GM23338 (cell line): ENCODE measurements around the gene VGLL4. TPM values are rescaled to one million over a fixed set of nuclear protein-coding genes. Genes with fewer than 3 reads are reported as not detected.

Source experiments
- ATAC-seq: fragments of 200-7000 bp; cut with Tn5 transposase; 3 replicates; pipeline ENCODE4 v1.9.1; 2020
- DNase-seq: peaks from one replicate; pipeline ENCODE4 v3.0.0-alpha.2; 2015; ENCODE audit warnings: low spot score
- H2AFZ ChIP-seq: fragments of 200-600 bp; sonication (generic); 2 replicates; pipeline ENCODE4 v1.8.0; 2016; ENCODE audit warnings: antibody characterized with exemption, mild to moderate bottlenecking, moderate library complexity
- H3F3A ChIP-seq: fragments of 200-600 bp; sonication (generic); replicated peaks from 2 replicates; pipeline ENCODE4 v1.8.0; 2017; ENCODE audit warnings: antibody characterized with exemption, mixed run types, low read depth
- H3K27ac ChIP-seq: fragments of 200-600 bp; sonication (generic); 2 replicates; pipeline ENCODE4 v1.6.1; 2016; ENCODE audit warnings: low read depth
- H3K27me3 ChIP-seq: fragments of 200-600 bp; sonication (generic); 2 replicates; pipeline ENCODE4 v1.8.0; 2016; ENCODE audit warnings: mild to moderate bottlenecking, mixed run types, moderate library complexity; ENCODE audit not compliant: insufficient read depth
- H3K36me3 ChIP-seq: fragments of 200-600 bp; sonication (generic); 2 replicates; pipeline ENCODE4 v1.8.0; 2016; ENCODE audit warnings: mild to moderate bottlenecking; ENCODE audit not compliant: insufficient read depth
- H3K4me1 ChIP-seq: fragments of 200-600 bp; sonication (generic); 2 replicates; pipeline ENCODE4 v1.8.0; 2016; ENCODE audit warnings: mild to moderate bottlenecking, moderate library complexity; ENCODE audit not compliant: insufficient read depth
- H3K4me2 ChIP-seq: fragments of 200-600 bp; sonication (generic); 2 replicates; pipeline ENCODE4 v1.7.1; 2017; ENCODE audit warnings: mixed run types
- H3K4me3 ChIP-seq: fragments of 200-600 bp; sonication (generic); 2 replicates; pipeline ENCODE4 v1.6.1; 2016; ENCODE audit warnings: mixed run types
- H3K79me2 ChIP-seq: fragments of 200-600 bp; sonication (generic); replicated peaks from 2 replicates; pipeline ENCODE4 v1.8.0; 2017; ENCODE audit warnings: mild to moderate bottlenecking; ENCODE audit not compliant: insufficient read depth
- H3K9me2 ChIP-seq: fragments of 200-600 bp; sonication (generic); 2 replicates; pipeline ENCODE4 v1.8.0; 2017; ENCODE audit not compliant: insufficient read depth
- H4K20me1 ChIP-seq: fragments of 200-600 bp; sonication (generic); replicated peaks from 2 replicates; pipeline ENCODE4 v1.8.0; 2017; ENCODE audit warnings: mild to moderate bottlenecking; ENCODE audit not compliant: insufficient read depth
- H3K27ac Mint-ChIP-seq: 2 replicates; pipeline ENCODE4 v1.8.0; 2020; ENCODE audit warnings: inconsistent platforms, mild to moderate bottlenecking, moderate library complexity, mixed read lengths
- H3K27me3 Mint-ChIP-seq: 3 replicates; pipeline ENCODE4 v1.8.0; 2022; ENCODE audit warnings: low read depth, mild to moderate bottlenecking, moderate library complexity, mixed read lengths, inconsistent platforms; ENCODE audit not compliant: insufficient read depth, poor library complexity
- H3K36me3 Mint-ChIP-seq: 3 replicates; pipeline ENCODE4 v1.8.0; 2021; ENCODE audit warnings: low read depth, mild to moderate bottlenecking, inconsistent platforms, moderate library complexity, mixed read lengths
- H3K4me1 Mint-ChIP-seq: 3 replicates; pipeline ENCODE4 v1.8.0; 2020; ENCODE audit warnings: mild to moderate bottlenecking, inconsistent platforms, mixed read lengths
- H3K4me3 Mint-ChIP-seq: 3 replicates; pipeline ENCODE4 v1.8.0; 2021; ENCODE audit warnings: moderate library complexity, mild to moderate bottlenecking, inconsistent platforms, mixed read lengths
- H3K9me3 Mint-ChIP-seq: 3 replicates; pipeline ENCODE4 v1.8.0; 2020; ENCODE audit warnings: moderate library complexity, mild to moderate bottlenecking, inconsistent platforms, mixed read lengths
- CREB1 ChIP-seq: fragments of 250-450 bp; sonication (Bioruptor Pico); IDR thresholded peaks from 2 replicates; pipeline ENCODE4 v1.5.0; 2020; ENCODE audit warnings: low read depth, mild to moderate bottlenecking, moderate library complexity
- EZH2 ChIP-seq: fragments of 200-600 bp; sonication (generic); IDR thresholded peaks from one replicate; pipeline ENCODE4 v1.8.0; 2017; ENCODE audit warnings: antibody characterized with exemption, mild to moderate bottlenecking, low read depth; ENCODE audit not compliant: unreplicated experiment
- EZH2phosphoT487 ChIP-seq: fragments of 200-600 bp; sonication (generic); IDR thresholded peaks from one replicate; pipeline ENCODE4 v1.8.1; 2018; ENCODE audit warnings: antibody characterized with exemption; ENCODE audit not compliant: unreplicated experiment
- JUNB ChIP-seq: IDR thresholded peaks from one replicate; pipeline ENCODE4 v1.6.1; 2016; ENCODE audit warnings: antibody characterized with exemption; ENCODE audit not compliant: unreplicated experiment
- NANOG ChIP-seq: IDR thresholded peaks from 2 replicates; pipeline ENCODE4 v1.6.1; 2016; ENCODE audit warnings: antibody characterized with exemption, borderline replicate concordance
- POLR2AphosphoS5 ChIP-seq: IDR thresholded peaks from 2 replicates; pipeline ENCODE4 v1.6.1; 2016; ENCODE audit warnings: antibody characterized with exemption, low read depth
- STAT1 ChIP-seq: IDR thresholded peaks from one replicate; pipeline ENCODE4 v1.6.1; 2016; ENCODE audit warnings: antibody characterized with exemption; ENCODE audit not compliant: unreplicated experiment
- ZNF114 ChIP-seq: fragments of 250-450 bp; sonication (Bioruptor Pico); IDR thresholded peaks from 2 replicates; pipeline ENCODE4 v1.5.0; 2020; ENCODE audit warnings: mild to moderate bottlenecking, moderate library complexity
- ZNF331 ChIP-seq: fragments of 250-450 bp; sonication (Bioruptor Pico); IDR thresholded peaks from 2 replicates; pipeline ENCODE4 v1.5.0; 2020; ENCODE audit warnings: low read depth, mild to moderate bottlenecking, moderate library complexity
- polyA plus RNA-seq: library from polyadenylated mRNA; unstranded; fragments of >200 nt; fragmentation: Nextera tagmentation; extraction: Ambion mirVana; gene quantifications from 2 replicates; pipeline ENCODE4 v1.2.1, GENCODE V29; 2016
- total RNA-seq: library from RNA; depleted of rRNA; stranded (reverse); fragments of >200 nt; shearing (Covaris generic); gene quantifications from 2 replicates; pipeline ENCODE4 v1.2.3, GENCODE V29; 2014
- TF ChIP-seq, protein P1 (sequence below): IDR thresholded peaks from 2 replicates; pipeline ENCODE4 v1.6.1; 2016; ENCODE audit warnings: antibody characterized with exemption
- TF ChIP-seq, protein P2 (sequence below), 2 experiments: fragments of 200-600 bp in 1 of 2; sonication (generic) in 1 of 2; conservative IDR thresholded peaks; 2 replicates each; pipeline versions ENCODE4 v1.5.1 to v1.6.1; 2016 to 2017; ENCODE audit warnings: antibody characterized with exemption in 2 of 2, low read depth in 2 of 2, mild to moderate bottlenecking in 2 of 2, moderate library complexity in 1 of 2
- TF ChIP-seq, protein P3 (sequence below): fragments of 250-450 bp; sonication (Bioruptor Pico); IDR thresholded peaks from 2 replicates; pipeline ENCODE4 v1.5.0; 2020; ENCODE audit warnings: mild to moderate bottlenecking, moderate library complexity
- TF ChIP-seq, protein P4 (sequence below): IDR thresholded peaks from one replicate; pipeline ENCODE4 v1.6.1; 2018; ENCODE audit warnings: antibody characterized with exemption; ENCODE audit not compliant: unreplicated experiment

Gene VGLL4
- total and polyA plus RNA-seq, 2 experiments from 2014 or later: 20.8 to 45.9 TPM

DNA sequence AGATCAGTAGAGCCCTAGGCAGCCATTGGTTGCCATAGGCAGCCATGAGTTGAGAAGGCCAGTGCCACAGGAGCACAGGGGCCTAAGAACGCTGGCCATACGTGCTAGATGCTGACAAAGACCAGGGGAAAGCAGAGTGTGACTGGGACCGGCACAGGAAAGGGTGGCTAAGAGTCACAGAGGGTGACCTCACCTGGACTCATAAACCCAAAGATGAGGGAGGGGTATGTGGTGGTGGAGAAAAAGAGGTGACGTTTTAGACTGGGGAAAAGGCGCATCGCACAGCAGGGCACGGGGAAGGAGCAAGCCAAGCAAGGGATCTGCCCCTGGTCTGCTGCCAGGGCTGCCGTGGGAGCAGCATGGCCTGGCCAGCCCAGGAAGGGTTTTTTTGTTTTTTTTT is 122.5 kb downstream of the VGLL4 start:
- Mint-ChIP-seq H3K4me3 (no peak overlapping the region), H3K27ac (peak overlapping the region; percentile 18; the same call in 1 of the 2 replicates), H3K36me3 (no peaks in the 10 kb centered on the region), H3K9me3 (no peaks in the 10 kb centered on the region), H3K4me1 (peaks cover 7% of the 10 kb centered on the region; the same call in 2 of the 3 replicates), H3K27me3 (peaks cover 6% of the 10 kb centered on the region)
- Histone ChIP-seq H3K4me3 (no peak overlapping the region), H3K36me3 (no peaks in the 10 kb centered on the region), H3K27me3 (no peaks in the 10 kb centered on the region), H3K4me1 (no peaks in the 10 kb centered on the region), H3K27ac (no peak overlapping the region), H4K20me1 (no peaks in the 10 kb centered on the region), H2AFZ (no peak overlapping the region), H3K79me2 (no peaks in the 10 kb centered on the region), H3K9me2 (no peaks in the 10 kb centered on the region), H3K4me2 (no peak overlapping the region), H3F3A (no peaks in the 10 kb centered on the region)
- TF ChIP-seq, protein P1, sequence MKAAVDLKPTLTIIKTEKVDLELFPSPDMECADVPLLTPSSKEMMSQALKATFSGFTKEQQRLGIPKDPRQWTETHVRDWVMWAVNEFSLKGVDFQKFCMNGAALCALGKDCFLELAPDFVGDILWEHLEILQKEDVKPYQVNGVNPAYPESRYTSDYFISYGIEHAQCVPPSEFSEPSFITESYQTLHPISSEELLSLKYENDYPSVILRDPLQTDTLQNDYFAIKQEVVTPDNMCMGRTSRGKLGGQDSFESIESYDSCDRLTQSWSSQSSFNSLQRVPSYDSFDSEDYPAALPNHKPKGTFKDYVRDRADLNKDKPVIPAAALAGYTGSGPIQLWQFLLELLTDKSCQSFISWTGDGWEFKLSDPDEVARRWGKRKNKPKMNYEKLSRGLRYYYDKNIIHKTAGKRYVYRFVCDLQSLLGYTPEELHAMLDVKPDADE: no peak
- TF ChIP-seq, protein P2, sequence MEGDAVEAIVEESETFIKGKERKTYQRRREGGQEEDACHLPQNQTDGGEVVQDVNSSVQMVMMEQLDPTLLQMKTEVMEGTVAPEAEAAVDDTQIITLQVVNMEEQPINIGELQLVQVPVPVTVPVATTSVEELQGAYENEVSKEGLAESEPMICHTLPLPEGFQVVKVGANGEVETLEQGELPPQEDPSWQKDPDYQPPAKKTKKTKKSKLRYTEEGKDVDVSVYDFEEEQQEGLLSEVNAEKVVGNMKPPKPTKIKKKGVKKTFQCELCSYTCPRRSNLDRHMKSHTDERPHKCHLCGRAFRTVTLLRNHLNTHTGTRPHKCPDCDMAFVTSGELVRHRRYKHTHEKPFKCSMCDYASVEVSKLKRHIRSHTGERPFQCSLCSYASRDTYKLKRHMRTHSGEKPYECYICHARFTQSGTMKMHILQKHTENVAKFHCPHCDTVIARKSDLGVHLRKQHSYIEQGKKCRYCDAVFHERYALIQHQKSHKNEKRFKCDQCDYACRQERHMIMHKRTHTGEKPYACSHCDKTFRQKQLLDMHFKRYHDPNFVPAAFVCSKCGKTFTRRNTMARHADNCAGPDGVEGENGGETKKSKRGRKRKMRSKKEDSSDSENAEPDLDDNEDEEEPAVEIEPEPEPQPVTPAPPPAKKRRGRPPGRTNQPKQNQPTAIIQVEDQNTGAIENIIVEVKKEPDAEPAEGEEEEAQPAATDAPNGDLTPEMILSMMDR (conservative IDR thresholded peaks at IDR 0.05; ENCODE audit: low read depth in 2 of 2): no peak
- TF ChIP-seq NANOG (no peak), ZNF114 (CRISPR knock-in tag) (no peak), ZNF331 (CRISPR knock-in tag) (no peak), JUNB (no peak), EZH2 (no peak), POLR2AphosphoS5 (no peak), CREB1 (CRISPR knock-in tag) (no peak), EZH2phosphoT487 (no peak), STAT1 (no peak)
- TF ChIP-seq, protein P3, sequence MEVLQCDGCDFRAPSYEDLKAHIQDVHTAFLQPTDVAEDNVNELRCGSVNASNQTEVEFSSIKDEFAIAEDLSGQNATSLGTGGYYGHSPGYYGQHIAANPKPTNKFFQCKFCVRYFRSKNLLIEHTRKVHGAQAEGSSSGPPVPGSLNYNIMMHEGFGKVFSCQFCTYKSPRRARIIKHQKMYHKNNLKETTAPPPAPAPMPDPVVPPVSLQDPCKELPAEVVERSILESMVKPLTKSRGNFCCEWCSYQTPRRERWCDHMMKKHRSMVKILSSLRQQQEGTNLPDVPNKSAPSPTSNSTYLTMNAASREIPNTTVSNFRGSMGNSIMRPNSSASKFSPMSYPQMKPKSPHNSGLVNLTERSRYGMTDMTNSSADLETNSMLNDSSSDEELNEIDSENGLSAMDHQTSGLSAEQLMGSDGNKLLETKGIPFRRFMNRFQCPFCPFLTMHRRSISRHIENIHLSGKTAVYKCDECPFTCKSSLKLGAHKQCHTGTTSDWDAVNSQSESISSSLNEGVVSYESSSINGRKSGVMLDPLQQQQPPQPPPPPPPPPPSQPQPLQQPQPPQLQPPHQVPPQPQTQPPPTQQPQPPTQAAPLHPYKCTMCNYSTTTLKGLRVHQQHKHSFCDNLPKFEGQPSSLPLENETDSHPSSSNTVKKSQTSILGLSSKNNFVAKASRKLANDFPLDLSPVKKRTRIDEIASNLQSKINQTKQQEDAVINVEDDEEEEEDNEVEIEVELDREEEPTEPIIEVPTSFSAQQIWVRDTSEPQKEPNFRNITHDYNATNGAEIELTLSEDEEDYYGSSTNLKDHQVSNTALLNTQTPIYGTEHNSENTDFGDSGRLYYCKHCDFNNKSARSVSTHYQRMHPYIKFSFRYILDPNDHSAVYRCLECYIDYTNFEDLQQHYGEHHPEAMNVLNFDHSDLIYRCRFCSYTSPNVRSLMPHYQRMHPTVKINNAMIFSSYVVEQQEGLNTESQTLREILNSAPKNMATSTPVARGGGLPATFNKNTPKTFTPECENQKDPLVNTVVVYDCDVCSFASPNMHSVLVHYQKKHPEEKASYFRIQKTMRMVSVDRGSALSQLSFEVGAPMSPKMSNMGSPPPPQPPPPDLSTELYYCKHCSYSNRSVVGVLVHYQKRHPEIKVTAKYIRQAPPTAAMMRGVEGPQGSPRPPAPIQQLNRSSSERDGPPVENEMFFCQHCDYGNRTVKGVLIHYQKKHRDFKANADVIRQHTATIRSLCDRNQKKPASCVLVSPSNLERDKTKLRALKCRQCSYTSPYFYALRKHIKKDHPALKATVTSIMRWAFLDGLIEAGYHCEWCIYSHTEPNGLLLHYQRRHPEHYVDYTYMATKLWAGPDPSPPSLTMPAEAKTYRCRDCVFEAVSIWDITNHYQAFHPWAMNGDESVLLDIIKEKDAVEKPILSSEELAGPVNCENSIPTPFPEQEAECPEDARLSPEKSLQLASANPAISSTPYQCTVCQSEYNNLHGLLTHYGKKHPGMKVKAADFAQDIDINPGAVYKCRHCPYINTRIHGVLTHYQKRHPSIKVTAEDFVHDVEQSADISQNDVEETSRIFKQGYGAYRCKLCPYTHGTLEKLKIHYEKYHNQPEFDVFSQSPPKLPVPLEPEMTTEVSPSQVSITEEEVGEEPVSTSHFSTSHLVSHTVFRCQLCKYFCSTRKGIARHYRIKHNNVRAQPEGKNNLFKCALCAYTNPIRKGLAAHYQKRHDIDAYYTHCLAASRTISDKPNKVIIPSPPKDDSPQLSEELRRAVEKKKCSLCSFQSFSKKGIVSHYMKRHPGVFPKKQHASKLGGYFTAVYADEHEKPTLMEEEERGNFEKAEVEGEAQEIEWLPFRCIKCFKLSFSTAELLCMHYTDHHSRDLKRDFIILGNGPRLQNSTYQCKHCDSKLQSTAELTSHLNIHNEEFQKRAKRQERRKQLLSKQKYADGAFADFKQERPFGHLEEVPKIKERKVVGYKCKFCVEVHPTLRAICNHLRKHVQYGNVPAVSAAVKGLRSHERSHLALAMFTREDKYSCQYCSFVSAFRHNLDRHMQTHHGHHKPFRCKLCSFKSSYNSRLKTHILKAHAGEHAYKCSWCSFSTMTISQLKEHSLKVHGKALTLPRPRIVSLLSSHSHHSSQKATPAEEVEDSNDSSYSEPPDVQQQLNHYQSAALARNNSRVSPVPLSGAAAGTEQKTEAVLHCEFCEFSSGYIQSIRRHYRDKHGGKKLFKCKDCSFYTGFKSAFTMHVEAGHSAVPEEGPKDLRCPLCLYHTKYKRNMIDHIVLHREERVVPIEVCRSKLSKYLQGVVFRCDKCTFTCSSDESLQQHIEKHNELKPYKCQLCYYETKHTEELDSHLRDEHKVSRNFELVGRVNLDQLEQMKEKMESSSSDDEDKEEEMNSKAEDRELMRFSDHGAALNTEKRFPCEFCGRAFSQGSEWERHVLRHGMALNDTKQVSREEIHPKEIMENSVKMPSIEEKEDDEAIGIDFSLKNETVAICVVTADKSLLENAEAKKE: no peak
- TF ChIP-seq, protein P4, sequence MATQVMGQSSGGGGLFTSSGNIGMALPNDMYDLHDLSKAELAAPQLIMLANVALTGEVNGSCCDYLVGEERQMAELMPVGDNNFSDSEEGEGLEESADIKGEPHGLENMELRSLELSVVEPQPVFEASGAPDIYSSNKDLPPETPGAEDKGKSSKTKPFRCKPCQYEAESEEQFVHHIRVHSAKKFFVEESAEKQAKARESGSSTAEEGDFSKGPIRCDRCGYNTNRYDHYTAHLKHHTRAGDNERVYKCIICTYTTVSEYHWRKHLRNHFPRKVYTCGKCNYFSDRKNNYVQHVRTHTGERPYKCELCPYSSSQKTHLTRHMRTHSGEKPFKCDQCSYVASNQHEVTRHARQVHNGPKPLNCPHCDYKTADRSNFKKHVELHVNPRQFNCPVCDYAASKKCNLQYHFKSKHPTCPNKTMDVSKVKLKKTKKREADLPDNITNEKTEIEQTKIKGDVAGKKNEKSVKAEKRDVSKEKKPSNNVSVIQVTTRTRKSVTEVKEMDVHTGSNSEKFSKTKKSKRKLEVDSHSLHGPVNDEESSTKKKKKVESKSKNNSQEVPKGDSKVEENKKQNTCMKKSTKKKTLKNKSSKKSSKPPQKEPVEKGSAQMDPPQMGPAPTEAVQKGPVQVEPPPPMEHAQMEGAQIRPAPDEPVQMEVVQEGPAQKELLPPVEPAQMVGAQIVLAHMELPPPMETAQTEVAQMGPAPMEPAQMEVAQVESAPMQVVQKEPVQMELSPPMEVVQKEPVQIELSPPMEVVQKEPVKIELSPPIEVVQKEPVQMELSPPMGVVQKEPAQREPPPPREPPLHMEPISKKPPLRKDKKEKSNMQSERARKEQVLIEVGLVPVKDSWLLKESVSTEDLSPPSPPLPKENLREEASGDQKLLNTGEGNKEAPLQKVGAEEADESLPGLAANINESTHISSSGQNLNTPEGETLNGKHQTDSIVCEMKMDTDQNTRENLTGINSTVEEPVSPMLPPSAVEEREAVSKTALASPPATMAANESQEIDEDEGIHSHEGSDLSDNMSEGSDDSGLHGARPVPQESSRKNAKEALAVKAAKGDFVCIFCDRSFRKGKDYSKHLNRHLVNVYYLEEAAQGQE: no peak
- no peak for DNase-seq
- no peak for ATAC-seq
